Panc1 (cell line): ENCODE results near the gene SPSB3. TPM values are rescaled to one million over a fixed set of nuclear protein-coding genes. Genes with fewer than 3 reads are reported as not detected.

Experiments
- ATAC-seq: fragments of 200-7000 bp; cut with Tn5 transposase; 2 replicates; pipeline ENCODE4 v1.9.1; 2020; ENCODE audit warnings: mild to moderate bottlenecking, moderate library complexity
- BruUV-seq: library from RNA; stranded (reverse); fragments of 400-500 nt; replicated peaks from 2 replicates; lab custom pipeline; 2021; lab: Mats Ljungman, UMichigan
- CTCF ChIA-PET: fragments of 300-600 bp; sonication (Branson Sonifier 250); formaldehyde crosslinking; loops from one replicate; lab custom pipeline; 2022; ENCODE audit warnings: antibody characterized with exemption; lab: Charles Lee
- POLR2A ChIA-PET: fragments of 300-600 bp; sonication (Branson Sonifier 250); formaldehyde crosslinking; loops from one replicate; lab custom pipeline; 2022; ENCODE audit warnings: antibody characterized with exemption; lab: Charles Lee
- DNase-seq: peaks from one replicate; pipeline ENCODE4 v3.0.0-alpha.2; 2010; ENCODE audit warnings: low read depth, low spot score
- H3K27ac ChIP-seq: 2 replicates; pipeline ENCODE4 v1.5.1; 2011; ENCODE audit warnings: mild to moderate bottlenecking, low read length, inconsistent platforms
- H3K27me3 ChIP-seq: fragments of 200-500 bp; sonication (Bioruptor generic); 2 replicates; pipeline ENCODE4 v1.6.0; 2014; ENCODE audit warnings: low read length, inconsistent platforms; ENCODE audit not compliant: control insufficient read depth, insufficient read depth
- H3K36me3 ChIP-seq: fragments of 200-500 bp; sonication (Bioruptor generic); 2 replicates; pipeline ENCODE4 v1.5.1; 2014; ENCODE audit warnings: inconsistent platforms, mild to moderate bottlenecking, low read length, moderate library complexity; ENCODE audit not compliant: control insufficient read depth, insufficient read depth
- H3K4me1 ChIP-seq: 2 replicates; pipeline ENCODE4 v1.5.1; 2011; ENCODE audit warnings: inconsistent platforms, mild to moderate bottlenecking, low read length, moderate library complexity; ENCODE audit not compliant: control insufficient read depth, insufficient read depth
- H3K4me3 ChIP-seq, 2 experiments: 2 replicates each; pipeline ENCODE4 v1.5.1; 2011 to 2012; ENCODE audit warnings: low read depth in 2 of 2, low read length in 2 of 2, mild to moderate bottlenecking in 2 of 2, inconsistent platforms in 1 of 2, moderate library complexity in 1 of 2
- H3K9me3 ChIP-seq: fragments of 200-500 bp; sonication (Bioruptor generic); 2 replicates; pipeline ENCODE4 v1.5.1; 2014; ENCODE audit warnings: low read depth, mild to moderate bottlenecking, inconsistent platforms, low read length, moderate library complexity; ENCODE audit not compliant: control insufficient read depth, insufficient read depth
- CTCF ChIP-seq: fragments of 450-650 bp; IDR thresholded peaks from 2 replicates; pipeline ENCODE4 v1.5.1; 2017; ENCODE audit warnings: mild to moderate bottlenecking
- POLR2AphosphoS5 ChIP-seq: IDR thresholded peaks from 2 replicates; pipeline ENCODE4 v1.6.1; 2012; ENCODE audit warnings: mild to moderate bottlenecking, low read depth, low read length, moderate library complexity
- REST ChIP-seq, 2 experiments: IDR thresholded peaks; 2 replicates each; pipeline ENCODE4 v1.6.1; 2011 to 2012; ENCODE audit warnings: low read depth in 2 of 2, control low read depth in 1 of 2, low read length in 1 of 2, mild to moderate bottlenecking in 1 of 2, moderate library complexity in 1 of 2; ENCODE audit not compliant: insufficient read depth in 1 of 2
- SIN3A ChIP-seq: IDR thresholded peaks from 2 replicates; pipeline ENCODE4 v1.6.1; 2012; ENCODE audit warnings: low read depth, mild to moderate bottlenecking, low read length, moderate library complexity, borderline replicate concordance; ENCODE audit not compliant: insufficient read depth
- TCF7L2 ChIP-seq: IDR thresholded peaks from 2 replicates; pipeline ENCODE4 v1.6.1; 2011; ENCODE audit warnings: mild to moderate bottlenecking, low read depth, low read length, inconsistent platforms
- in situ Hi-C: cut with HindIII; loops from 2 replicates; pipeline ENCODE4 v1.10.0; 2016; ENCODE audit warnings: low sequenced_read_pairs, low pct_unique_long_range_greater_than_20kb
- intact Hi-C: fragments of 100-400 bp; cut with micrococcal nuclease; formaldehyde crosslinking; loops from one replicate; pipeline ENCODE4 v1.10.0; 2022; ENCODE audit not compliant: unreplicated experiment
- total RNA-seq: library from RNA; stranded (reverse); gene quantifications from one replicate; pipeline ENCODE4 v1.2.1, GENCODE V29; 2021; ENCODE audit not compliant: unreplicated experiment

SPSB3 gene
- total RNA-seq, 1 experiment from 2014 or later, result 23.0 TPM

- DNase-seq (no peak), ATAC-seq (no peak)
- Histone ChIP-seq H3K27ac (no peak overlapping the region), H3K4me3 (no peak overlapping the region), H3K9me3 (no peaks in the 10 kb centered on the region), H3K4me1 (no peaks in the 10 kb centered on the region), H3K36me3 (no peaks in the 10 kb centered on the region; the same call in 1 of the 2 replicates), H3K27me3 (no peaks in the 10 kb centered on the region)
- ChIA-PET POLR2A (no interaction called here), CTCF (no interaction called here)
- intact Hi-C loops (no loop called here), in situ Hi-C loops (no loop called here)
- TF ChIP-seq POLR2AphosphoS5 (no peak), SIN3A (no peak), REST (IDR thresholded peaks at IDR 0.05; ENCODE audit: insufficient read depth in 1 of 2, low read depth in 2 of 2, low read length in 1 of 2) (no peak), CTCF (no peak), TCF7L2 (no peak)
- BruUV-seq, result no TSS peak
Observed at GRCh38 chr16:1743376-1744337, 38.7 kb downstream of the SPSB3 start.

- ChIA-PET POLR2A (no interaction called here), CTCF (no interaction called here)
- ATAC-seq (no peak), DNase-seq (no peak)
- intact Hi-C loops (no loop called here), in situ Hi-C loops (no loop called here)
- H3K27ac ChIP-seq, result no peak overlapping the region
- H3K4me3 ChIP-seq, result no peak overlapping the region
- no peaks in the 10 kb centered on the region for H3K27me3 ChIP-seq
- no peaks in the 10 kb centered on the region for H3K9me3 ChIP-seq
- no peaks in the 10 kb centered on the region; the same call in 1 of the 2 replicates for H3K36me3 ChIP-seq
- no peak for TF ChIP-seq CTCF
- TF ChIP-seq SIN3A, result no peak
- TF ChIP-seq TCF7L2, result no peak
- no peak for TF ChIP-seq REST (IDR thresholded peaks at IDR 0.05; ENCODE audit: insufficient read depth in 1 of 2, low read depth in 2 of 2, low read length in 1 of 2)
- no peak for TF ChIP-seq POLR2AphosphoS5
- no TSS peak for BruUV-seq
- no peaks in the 10 kb centered on the region for H3K4me1 ChIP-seq
Observed at GRCh38 chr16:1741553-1742165, 40.7 kb downstream of the SPSB3 start.
